MM.1S (cell line): Measurements from ENCODE around the gene LRRC45.

Source experiments
- EZH2phosphoT487 ChIP-seq: fragments of 300-600 bp; sonication (generic); IDR thresholded peaks from 2 replicates; pipeline ENCODE4 v1.6.1; 2018; ENCODE audit warnings: antibody characterized with exemption, low read length
- TF ChIP-seq, protein P1 (sequence below): fragments of 300-600 bp; sonication (generic); IDR thresholded peaks from 2 replicates; pipeline ENCODE4 v1.5.1; 2016; ENCODE audit warnings: antibody characterized with exemption, low read length, mixed read lengths

DNA sequence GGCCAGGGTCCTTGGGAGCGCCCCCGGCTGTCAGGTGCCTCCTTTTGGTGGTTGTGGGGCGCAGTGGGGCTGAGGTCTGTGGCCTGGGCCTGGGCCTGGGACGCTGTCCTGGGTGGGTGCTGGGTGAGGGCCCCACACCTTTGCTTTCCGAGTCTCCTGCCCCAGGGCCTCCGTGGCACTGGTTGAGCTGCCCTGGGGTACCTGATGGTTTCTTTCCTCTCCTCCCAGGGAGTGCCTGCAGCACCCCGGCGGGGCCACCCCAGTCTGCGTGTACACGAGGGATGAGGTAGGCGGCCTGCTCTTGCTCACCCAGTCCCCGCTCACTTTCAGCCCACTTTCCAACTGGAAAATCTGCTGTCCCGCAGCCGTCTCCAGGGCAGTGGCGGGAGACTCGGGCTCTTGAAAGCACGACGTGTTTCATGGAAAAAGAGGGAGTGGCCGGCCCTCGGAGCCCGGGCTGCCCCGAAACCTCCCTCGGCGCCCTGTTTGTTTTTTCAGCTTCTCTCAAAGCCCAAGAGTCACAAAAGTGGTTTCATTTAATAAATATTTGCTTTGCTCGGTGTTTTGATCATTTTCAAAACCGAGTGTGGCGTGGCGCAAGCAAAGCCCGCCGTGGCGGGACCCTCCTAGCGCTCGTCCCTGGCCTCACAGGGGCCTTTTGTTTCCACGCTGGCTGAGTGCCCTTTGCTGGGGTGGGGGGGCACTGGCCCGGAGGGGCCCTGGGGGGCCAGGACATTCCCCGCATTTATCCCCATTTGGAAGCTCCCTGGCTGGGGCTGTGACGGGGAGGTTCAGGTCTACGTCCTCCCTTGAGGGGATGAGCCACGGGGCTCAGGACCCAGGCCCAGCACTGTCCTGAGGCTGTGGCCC is 28.3 kb upstream of the LRRC45 start:
- TF ChIP-seq, protein P1, sequence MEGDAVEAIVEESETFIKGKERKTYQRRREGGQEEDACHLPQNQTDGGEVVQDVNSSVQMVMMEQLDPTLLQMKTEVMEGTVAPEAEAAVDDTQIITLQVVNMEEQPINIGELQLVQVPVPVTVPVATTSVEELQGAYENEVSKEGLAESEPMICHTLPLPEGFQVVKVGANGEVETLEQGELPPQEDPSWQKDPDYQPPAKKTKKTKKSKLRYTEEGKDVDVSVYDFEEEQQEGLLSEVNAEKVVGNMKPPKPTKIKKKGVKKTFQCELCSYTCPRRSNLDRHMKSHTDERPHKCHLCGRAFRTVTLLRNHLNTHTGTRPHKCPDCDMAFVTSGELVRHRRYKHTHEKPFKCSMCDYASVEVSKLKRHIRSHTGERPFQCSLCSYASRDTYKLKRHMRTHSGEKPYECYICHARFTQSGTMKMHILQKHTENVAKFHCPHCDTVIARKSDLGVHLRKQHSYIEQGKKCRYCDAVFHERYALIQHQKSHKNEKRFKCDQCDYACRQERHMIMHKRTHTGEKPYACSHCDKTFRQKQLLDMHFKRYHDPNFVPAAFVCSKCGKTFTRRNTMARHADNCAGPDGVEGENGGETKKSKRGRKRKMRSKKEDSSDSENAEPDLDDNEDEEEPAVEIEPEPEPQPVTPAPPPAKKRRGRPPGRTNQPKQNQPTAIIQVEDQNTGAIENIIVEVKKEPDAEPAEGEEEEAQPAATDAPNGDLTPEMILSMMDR, result no peak
- no peak for TF ChIP-seq EZH2phosphoT487
